PC-9 (cell line): ENCODE data around the gene ADGRD1.

Experiments
- CTCF ChIP-seq: fragments of 200-600 bp; sonication (generic); conservative IDR thresholded peaks from 2 replicates; pipeline ENCODE4 v1.6.1; 2017; ENCODE audit warnings: mixed run types, antibody characterized with exemption, mild to moderate bottlenecking, moderate library complexity
- EZH2 ChIP-seq: fragments of 200-600 bp; sonication (generic); IDR thresholded peaks from 2 replicates; pipeline ENCODE4 v1.8.0; 2017; ENCODE audit warnings: antibody characterized with exemption, low read depth

GRCh38 chr12:130992448-130992847 lies 38.7 kb downstream of the ADGRD1 start:
- TF ChIP-seq CTCF (no peak), EZH2 (no peak)
